Adrenal gland (tissue), 5 donors: ENCODE data around the gene TPI1.

Experiments used
- POLR2A ChIP-seq, 2 donors: fragments of 450-650 bp; IDR thresholded peaks; one replicate each; pipeline ENCODE4 v1.6.1; 2017; ENCODE audit warnings: antibody characterized with exemption in 2 of 2, mild to moderate bottlenecking in 2 of 2, moderate library complexity in 1 of 2
- TF ChIP-seq, protein P1 (sequence below), 6 experiments: fragments of 450-650 bp in 4 of 6; fragments of 200-600 bp in 2 of 6; sonication (generic) in 1 of 6; IDR thresholded peaks; 1 replicate in 5 of 6; 2 replicates in 1 of 6; pipeline versions ENCODE4 v1.5.1 to v1.8.0; 2016 to 2021; ENCODE audit warnings: antibody characterized with exemption in 6 of 6, mild to moderate bottlenecking in 2 of 6, moderate library complexity in 1 of 6
- donor health status: DM: no; HTN: no; CAD: no.

DNA sequence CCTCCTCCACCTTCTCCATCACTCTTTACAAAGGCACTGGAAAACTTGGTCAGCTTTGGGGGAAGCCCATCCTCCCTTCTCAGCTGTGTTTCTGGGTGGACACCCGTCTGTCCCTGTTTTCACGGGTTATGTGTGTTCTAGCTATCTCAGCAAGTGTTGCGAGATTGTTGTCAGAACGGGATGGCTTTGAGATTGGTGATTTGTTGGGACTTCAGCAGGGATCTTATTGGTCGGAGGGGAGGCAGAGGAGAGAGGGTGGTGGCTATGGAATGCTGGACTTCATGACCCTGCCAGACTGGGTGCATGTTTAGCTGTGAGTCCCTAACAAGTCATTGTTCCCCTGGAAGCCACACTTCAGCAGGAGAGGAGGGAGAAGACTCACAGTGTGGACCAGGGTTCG lies 13.3 kb upstream of the TPI1 start:
- TF ChIP-seq, protein P1, sequence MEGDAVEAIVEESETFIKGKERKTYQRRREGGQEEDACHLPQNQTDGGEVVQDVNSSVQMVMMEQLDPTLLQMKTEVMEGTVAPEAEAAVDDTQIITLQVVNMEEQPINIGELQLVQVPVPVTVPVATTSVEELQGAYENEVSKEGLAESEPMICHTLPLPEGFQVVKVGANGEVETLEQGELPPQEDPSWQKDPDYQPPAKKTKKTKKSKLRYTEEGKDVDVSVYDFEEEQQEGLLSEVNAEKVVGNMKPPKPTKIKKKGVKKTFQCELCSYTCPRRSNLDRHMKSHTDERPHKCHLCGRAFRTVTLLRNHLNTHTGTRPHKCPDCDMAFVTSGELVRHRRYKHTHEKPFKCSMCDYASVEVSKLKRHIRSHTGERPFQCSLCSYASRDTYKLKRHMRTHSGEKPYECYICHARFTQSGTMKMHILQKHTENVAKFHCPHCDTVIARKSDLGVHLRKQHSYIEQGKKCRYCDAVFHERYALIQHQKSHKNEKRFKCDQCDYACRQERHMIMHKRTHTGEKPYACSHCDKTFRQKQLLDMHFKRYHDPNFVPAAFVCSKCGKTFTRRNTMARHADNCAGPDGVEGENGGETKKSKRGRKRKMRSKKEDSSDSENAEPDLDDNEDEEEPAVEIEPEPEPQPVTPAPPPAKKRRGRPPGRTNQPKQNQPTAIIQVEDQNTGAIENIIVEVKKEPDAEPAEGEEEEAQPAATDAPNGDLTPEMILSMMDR (IDR thresholded peaks at IDR 0.05), result no peak
- TF ChIP-seq POLR2A (IDR thresholded peaks at IDR 0.05), result no peak
